H1 (cell line): ENCODE results near the gene SPIRE1. TPM values are rescaled to one million over a fixed set of nuclear protein-coding genes. Genes with fewer than 3 reads are reported as not detected.

Source experiments
- CTCF ChIA-PET: fragments of 300-600 bp; sonication (Branson Sonifier 250); formaldehyde crosslinking; loops from one replicate; lab custom pipeline; 2021; ENCODE audit not compliant: partially characterized antibody; lab: Charles Lee
- POLR2A ChIA-PET: fragments of 300-600 bp; sonication (Branson Sonifier 250); formaldehyde crosslinking; loops from one replicate; lab custom pipeline; 2021; ENCODE audit warnings: inconsistent platforms; ENCODE audit not compliant: partially characterized antibody; lab: Charles Lee
- DNase-seq, 2 experiments: peaks; one replicate each; pipeline versions ENCODE4 v3.0.0 to v3.0.0-alpha.2; 2010 to 2022; ENCODE audit warnings: low spot score in 2 of 2, low read depth in 1 of 2, mixed read lengths in 1 of 2
- FAIRE-seq: peaks from 2 replicates; lab custom pipeline; 2011; peaks lifted over from hg19 to GRCh38; lab: Jason Lieb, UNC
- H2AFZ ChIP-seq: 2 replicates; pipeline ENCODE4 v1.8.1; 2012; ENCODE audit warnings: low read length, inconsistent platforms
- H2AK5ac ChIP-seq: 2 replicates; pipeline ENCODE4 v1.6.1; 2013; ENCODE audit warnings: low read depth, low read length
- H2BK120ac ChIP-seq: replicated peaks from 2 replicates; pipeline ENCODE3; 2013; ENCODE audit warnings: low read depth, low read length, inconsistent platforms
- H2BK12ac ChIP-seq: 2 replicates; pipeline ENCODE4 v1.6.1; 2013; ENCODE audit warnings: low read depth, low read length
- H2BK15ac ChIP-seq: 2 replicates; pipeline ENCODE4 v1.6.1; 2013; ENCODE audit warnings: low read length
- H2BK20ac ChIP-seq: 2 replicates; pipeline ENCODE4 v1.6.1; 2013; ENCODE audit warnings: low read length
- H2BK5ac ChIP-seq: 2 replicates; pipeline ENCODE4 v1.6.1; 2013; ENCODE audit warnings: low read depth, low read length
- H3K14ac ChIP-seq: 2 replicates; pipeline ENCODE4 v1.6.1; 2013; ENCODE audit warnings: inconsistent platforms; ENCODE audit not compliant: insufficient read length
- H3K18ac ChIP-seq: 2 replicates; pipeline ENCODE4 v1.6.1; 2013; ENCODE audit warnings: low read length; ENCODE audit errors: extremely low read depth
- H3K23ac ChIP-seq: 2 replicates; pipeline ENCODE4 v1.6.1; 2013; ENCODE audit warnings: inconsistent platforms; ENCODE audit not compliant: insufficient read length
- H3K23me2 ChIP-seq: 2 replicates; pipeline ENCODE4 v1.6.1; 2013; ENCODE audit warnings: low read depth, low read length
- H3K27ac ChIP-seq: 2 replicates; pipeline ENCODE4 v1.6.1; 2011; ENCODE audit warnings: low read depth, low read length, inconsistent platforms
- H3K27me3 ChIP-seq, 4 experiments: replicated peaks in 1 of 4; 1 replicate in 1 of 4; 2 replicates in 3 of 4; pipeline versions ENCODE4 v1.6.1 to v1.8.1; 2011 to 2013; ENCODE audit warnings: low read length in 3 of 4, mild to moderate bottlenecking in 3 of 4, inconsistent platforms in 2 of 4, mixed read lengths in 2 of 4, moderate library complexity in 1 of 4; ENCODE audit not compliant: control insufficient read depth in 3 of 4, insufficient read depth in 3 of 4; ENCODE audit errors: extremely low read depth in 1 of 4
- H3K36me3 ChIP-seq, 4 experiments: 2 replicates each; pipeline versions ENCODE4 v1.6.1 to v1.8.1; 2011 to 2013; ENCODE audit warnings: mild to moderate bottlenecking in 4 of 4, low read length in 3 of 4, moderate library complexity in 2 of 4, control low read depth in 1 of 4, inconsistent platforms in 1 of 4; ENCODE audit not compliant: insufficient read depth in 4 of 4, control insufficient read depth in 2 of 4
- H3K4ac ChIP-seq: replicated peaks from 2 replicates; pipeline ENCODE3; 2013; ENCODE audit warnings: low read length, low read depth, mixed read lengths, inconsistent platforms; ENCODE audit not compliant: insufficient read length
- H3K4me1 ChIP-seq, 4 experiments: replicated peaks in 1 of 4; 1 replicate in 1 of 4; 2 replicates in 3 of 4; pipeline versions ENCODE4 v1.6.1 to v1.8.1; 2011 to 2013; ENCODE audit warnings: low read length in 3 of 4, inconsistent platforms in 2 of 4, mixed read lengths in 1 of 4; ENCODE audit not compliant: insufficient read depth in 4 of 4, control insufficient read depth in 3 of 4
- H3K4me2 ChIP-seq, 2 experiments: 2 replicates each; pipeline versions ENCODE4 v1.6.1 to v1.8.1; 2011 to 2013; ENCODE audit warnings: low read depth in 2 of 2, low read length in 2 of 2, control low read depth in 1 of 2, inconsistent platforms in 1 of 2, mild to moderate bottlenecking in 1 of 2; ENCODE audit not compliant: insufficient read depth in 1 of 2
- H3K4me3 ChIP-seq, 4 experiments: fragments of 200-600, 300-600 bp in 1 of 4; sonication (generic), shearing (Covaris generic), sonication (Bioruptor Twin) in 1 of 4; 2 replicates each; pipeline versions ENCODE4 v1.5.1 to v1.8.1; 2011 to 2016; ENCODE audit warnings: low read length in 4 of 4, low read depth in 3 of 4, control low read depth in 2 of 4, inconsistent platforms in 2 of 4, mild to moderate bottlenecking in 2 of 4, mixed read lengths in 1 of 4, moderate library complexity in 1 of 4; ENCODE audit not compliant: insufficient read depth in 2 of 4; ENCODE audit errors: extremely low read depth in 1 of 4
- H3K56ac ChIP-seq: replicated peaks from 2 replicates; pipeline ENCODE3; 2013; ENCODE audit warnings: low read depth, mild to moderate bottlenecking, mixed read lengths, low read length, inconsistent platforms; ENCODE audit not compliant: insufficient read length
- H3K79me1 ChIP-seq: 2 replicates; pipeline ENCODE4 v1.6.1; 2013; ENCODE audit warnings: low read depth, low read length, control low read depth
- H3K79me2 ChIP-seq, 2 experiments: 2 replicates each; pipeline versions ENCODE4 v1.6.1 to v1.8.1; 2012 to 2013; ENCODE audit warnings: low read length in 2 of 2, mild to moderate bottlenecking in 2 of 2, inconsistent platforms in 1 of 2; ENCODE audit not compliant: insufficient read depth in 2 of 2, control insufficient read depth in 1 of 2
- H3K9ac ChIP-seq, 4 experiments: replicated peaks in 1 of 4; 1 replicate in 1 of 4; 2 replicates in 3 of 4; pipeline versions ENCODE4 v1.6.1 to v1.8.1; 2011 to 2013; ENCODE audit warnings: low read depth in 3 of 4, low read length in 3 of 4, control low read depth in 2 of 4, mild to moderate bottlenecking in 2 of 4, moderate library complexity in 2 of 4, inconsistent platforms in 1 of 4; ENCODE audit errors: extremely low read depth in 1 of 4
- H3K9me3 ChIP-seq, 2 experiments: 2 replicates each; pipeline versions ENCODE4 v1.6.1 to v1.8.1; 2012 to 2013; ENCODE audit warnings: mild to moderate bottlenecking in 2 of 2, moderate library complexity in 2 of 2, control low read depth in 1 of 2, inconsistent platforms in 1 of 2, low read depth in 1 of 2, low read length in 1 of 2, mixed read lengths in 1 of 2; ENCODE audit not compliant: insufficient read depth in 2 of 2
- H4K20me1 ChIP-seq, 2 experiments: replicated peaks in 1 of 2; 2 replicates each; pipeline versions ENCODE3 to v1.8.1; 2011 to 2013; ENCODE audit warnings: inconsistent platforms in 2 of 2, low read length in 2 of 2, mild to moderate bottlenecking in 1 of 2; ENCODE audit not compliant: insufficient read depth in 2 of 2, control insufficient read depth in 1 of 2
- H4K5ac ChIP-seq: 2 replicates; pipeline ENCODE4 v1.6.1; 2013; ENCODE audit warnings: low read length, low read depth, mixed read lengths, inconsistent platforms; ENCODE audit not compliant: insufficient read length
- H4K8ac ChIP-seq: 2 replicates; pipeline ENCODE4 v1.8.0; 2013; ENCODE audit warnings: mild to moderate bottlenecking, moderate library complexity, low read length, inconsistent platforms; ENCODE audit not compliant: insufficient read depth; ENCODE audit errors: extremely low read depth
- H4K91ac ChIP-seq: replicated peaks from 2 replicates; pipeline ENCODE3; 2013; ENCODE audit warnings: low read length, mixed read lengths, inconsistent platforms; ENCODE audit not compliant: insufficient read length
- CBX8 ChIP-seq: fragments of 300-800, 300-1000 bp; sonication (generic); IDR thresholded peaks from 2 replicates; pipeline ENCODE4 v1.7.1; 2016; ENCODE audit warnings: low read depth, low read length, borderline replicate concordance
- CHD1 ChIP-seq: IDR thresholded peaks from 2 replicates; pipeline ENCODE4 v1.6.1; 2012; ENCODE audit warnings: low read depth, low read length, improper control_type of control experiment
- JUN ChIP-seq: IDR thresholded peaks from 2 replicates; pipeline ENCODE4 v1.6.1; 2011; ENCODE audit warnings: low read depth, mild to moderate bottlenecking, improper control_type of control experiment, low read length
- SAP30 ChIP-seq: fragments of 300-600 bp; sonication (generic); IDR thresholded peaks from 2 replicates; pipeline ENCODE4 v1.7.1; 2012; ENCODE audit warnings: low read length, moderate library complexity, mild to moderate bottlenecking, inconsistent platforms; ENCODE audit not compliant: insufficient read depth, insufficient replicate concordance
- SP4 ChIP-seq: IDR thresholded peaks from 2 replicates; pipeline ENCODE4 v1.6.1; 2012; ENCODE audit warnings: low read length, inconsistent platforms
- TAF7 ChIP-seq: optimal IDR thresholded peaks from 2 replicates; pipeline ENCODE3; 2011; ENCODE audit warnings: low read depth, mild to moderate bottlenecking, inconsistent platforms, low read length, moderate library complexity, borderline replicate concordance
- whole genome bisulfite sequencing, 2 experiments: shearing (Covaris generic) in 1 of 2; methylation state at CpG; one replicate each; pipeline versions ENCODE4 v1.1.6 to v1.1.7; 2013 to 2015; ENCODE audit warnings: low lambda C conversion rate in 2 of 2, mixed read lengths in 2 of 2, inconsistent platforms in 1 of 2, low coverage in 1 of 2, missing lambda C conversion rate in 1 of 2; ENCODE audit not compliant: insufficient replicate concordance in 2 of 2, insufficient coverage in 1 of 2, insufficient read length in 1 of 2; ENCODE audit errors: extremely low coverage in 1 of 2, missing lambda C conversion rate in 1 of 2; 5-methylcytosine and 5-hydroxymethylcytosine counted together
- polyA plus RNA-seq, 7 experiments: library from polyadenylated mRNA; depleted of rRNA in 3 of 7; stranded (reverse) in 5 of 7; unstranded in 2 of 7; fragments of >200 nt in 5 of 7; fragments of 200-250 nt in 2 of 7; gene quantifications; 1 replicate in 5 of 7; 2 replicates in 1 of 7; 4 replicates in 1 of 7; pipeline versions ENCODE4 v1.2.1 to v1.2.3, GENCODE V29; 2011 to 2013; ENCODE audit warnings: missing spikeins in 2 of 7, mixed read lengths in 2 of 7
- total RNA-seq: library from RNA; stranded (reverse); fragmentation: NEBNext Ultra II Directional; extraction: Animal tissue kit (Norgen Biotek cat#: 25700); gene quantifications from 2 replicates; pipeline ENCODE4 v1.2.1, GENCODE V29; 2021

SPIRE1 gene
- total and polyA plus RNA-seq, 2 of the 8 experiments (the other 6 are each of a cell fraction or from before 2014, with no cell fraction given), result 6.0 to 21.5 TPM

GRCh38 chr18:12477606-12478005, 180.3 kb downstream of the SPIRE1 start:
- POLR2A ChIA-PET, result no interaction called here
- Histone ChIP-seq H3K9me3 (no peaks in the 10 kb centered on the region), H4K5ac (no peak overlapping the region), H4K91ac (peak overlapping the region; percentile 17), H3K27me3 (no peaks in the 10 kb centered on the region), H2AK5ac (no peak overlapping the region; the same call in 1 of the 2 replicates), H3K4me1 (peaks cover 0 to 7% (median under 1%) of the 10 kb centered on the region in 4 experiments; a peak in 3 of 7 replicates), H3K18ac (no peak overlapping the region), H3K9ac (no peak overlapping the region), H3K27ac (no peak overlapping the region), H3K36me3 (no peaks in the 10 kb centered on the region), H3K4me3 (no peak overlapping the region), H3K4me2 (no peak overlapping the region), H4K20me1 (peaks cover 0 to 4% of the 10 kb centered on the region in 2 experiments), H3K79me1 (no peaks in the 10 kb centered on the region), H2BK12ac (no peak overlapping the region), H2BK120ac (no peak overlapping the region), H2BK20ac (no peak overlapping the region), H3K14ac (no peak overlapping the region), H3K79me2 (no peaks in the 10 kb centered on the region), H3K23ac (no peak overlapping the region), H2BK5ac (no peak overlapping the region), H2BK15ac (no peak overlapping the region), H3K23me2 (peaks cover 5% of the 10 kb centered on the region; the same call in 1 of the 2 replicates), H2AFZ (no peak overlapping the region), H4K8ac (no peak overlapping the region), H3K56ac (no peak overlapping the region), H3K4ac (no peak overlapping the region)
- 78% methylated on average over 11 of the region's 11 CpGs; no CpG with 5 or more reads in 1 of the 2 experiments for WGBS, 2 experiments
- no peak for TF ChIP-seq JUN
- TF ChIP-seq CBX8, result no peak
- TF ChIP-seq SP4, result no peak
- no peak for TF ChIP-seq SAP30
- no peak for TF ChIP-seq CHD1
- TF ChIP-seq TAF7, result no peak
- CTCF ChIA-PET, result interaction anchor here (1.2 to 1.8 kb wide), 2 partner anchors 55 to 87 kb away, joined by 3 to 7 read pairs; no protein-coding TSS in a partner anchor
- DNase-seq (no peak), FAIRE-seq (no peak)
